Parathyroid adenoma (tissue), 2 donors: Measurements from ENCODE around the gene RMI1.
A peak's percentile ranks its signal among the peaks of the same experiment; 100 is the strongest.

Experiments
- H2AFZ ChIP-seq: fragments of 300-600 bp; sonication (generic); one replicate; pipeline ENCODE4 v1.7.0; 2017; ENCODE audit warnings: antibody characterized with exemption, mild to moderate bottlenecking
- H3K27ac ChIP-seq: fragments of 300-600 bp; sonication (generic); one replicate; pipeline ENCODE4 v1.7.0; 2017
- H3K27me3 ChIP-seq: fragments of 300-600 bp; sonication (generic); one replicate; pipeline ENCODE4 v1.7.0; 2017; ENCODE audit warnings: low read length; ENCODE audit not compliant: control insufficient read depth, insufficient read depth
- H3K36me3 ChIP-seq: fragments of 300-600 bp; sonication (generic); one replicate; pipeline ENCODE4 v1.7.0; 2017; ENCODE audit warnings: low read length; ENCODE audit not compliant: control insufficient read depth, insufficient read depth
- H3K4me1 ChIP-seq: fragments of 300-600 bp; sonication (generic); one replicate; pipeline ENCODE4 v1.7.0; 2017; ENCODE audit warnings: control low read depth
- H3K4me2 ChIP-seq: fragments of 300-600 bp; sonication (generic); one replicate; pipeline ENCODE4 v1.7.0; 2017; ENCODE audit warnings: low read length
- H3K4me3 ChIP-seq: fragments of 300-600 bp; sonication (generic); one replicate; pipeline ENCODE4 v1.7.0; 2017; ENCODE audit warnings: low read depth, low read length
- H3K79me2 ChIP-seq: fragments of 300-600 bp; sonication (generic); one replicate; pipeline ENCODE4 v1.7.0; 2017; ENCODE audit warnings: control low read depth
- H3K9ac ChIP-seq: fragments of 300-600 bp; sonication (generic); one replicate; pipeline ENCODE4 v1.7.0; 2017; ENCODE audit warnings: mild to moderate bottlenecking
- H3K9me3 ChIP-seq: fragments of 300-600 bp; sonication (generic); one replicate; pipeline ENCODE4 v1.7.0; 2017; ENCODE audit warnings: low read length; ENCODE audit not compliant: control insufficient read depth
- CTCF ChIP-seq: fragments of 300-600 bp; sonication (generic); IDR thresholded peaks from one replicate; pipeline ENCODE4 v1.7.0; 2017; ENCODE audit warnings: antibody characterized with exemption, mild to moderate bottlenecking
- donor health status: primary hyperparathyroidism.

The RMI1 gene

DNA sequence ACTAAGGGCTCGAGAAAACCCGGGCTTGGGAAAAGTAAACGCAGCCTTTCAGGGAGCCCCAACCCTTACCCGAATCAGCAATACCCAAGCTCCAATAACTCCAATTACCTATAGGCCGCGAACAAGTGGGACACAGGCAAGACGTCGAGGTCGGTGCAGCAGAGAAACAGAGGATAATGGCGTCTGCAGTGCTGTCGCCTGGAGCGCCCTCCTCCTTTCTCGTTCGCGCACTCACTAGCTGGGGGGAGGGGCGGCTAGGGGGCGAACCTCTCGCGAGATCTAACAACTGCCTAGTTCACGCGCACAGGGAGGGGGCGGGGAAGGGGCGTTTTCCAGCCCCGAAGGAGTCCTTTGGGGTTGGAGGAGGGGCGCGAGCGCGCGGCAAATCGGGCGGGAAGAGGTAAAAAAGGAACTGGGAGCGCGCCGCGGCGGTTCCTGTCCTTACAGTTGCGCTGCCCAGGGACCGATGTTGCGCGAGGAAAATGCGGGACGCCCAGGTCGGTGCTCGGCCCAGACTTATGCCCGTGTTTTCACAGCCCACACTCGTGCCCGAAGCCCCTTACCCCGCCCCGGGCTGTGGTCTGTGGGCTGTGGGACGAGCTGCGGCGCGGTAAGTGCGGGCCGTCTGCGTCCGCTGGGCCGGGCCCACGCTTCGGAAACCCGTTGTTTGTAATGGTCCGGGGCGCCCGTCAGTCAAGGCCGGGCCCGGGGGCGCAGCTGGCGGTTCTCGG, at the start of gene RMI1:
TSS of gene RMI1 (plus strand) at position 411 of the 731 bp plus-strand sequence. CDS start 20,182 bp downstream, outside the sequence.
- Histone ChIP-seq H3K4me3 (peak within 1 kb of the TSS; percentile 96), H3K79me2 (peaks cover 27% of the 10 kb centered on the region), H3K27me3 (no peaks in the 10 kb centered on the region), H3K36me3 (no peaks in the 10 kb centered on the region), H2AFZ (peak within 1 kb of the TSS; percentile 94), H3K9ac (peak within 1 kb of the TSS; percentile 92), H3K9me3 (no peaks in the 10 kb centered on the region), H3K27ac (peak within 1 kb of the TSS; percentile 100), H3K4me1 (peaks cover 3% of the 10 kb centered on the region), H3K4me2 (peak within 1 kb of the TSS; percentile 77)
- no peak for TF ChIP-seq CTCF

GRCh38 chr9:83930881-83931280, 49.7 kb upstream of the RMI1 start:
- Histone ChIP-seq H3K9ac (no peak overlapping the region), H3K79me2 (no peaks in the 10 kb centered on the region), H3K27ac (no peak overlapping the region), H3K4me1 (peaks cover 14% of the 10 kb centered on the region), H3K4me3 (no peak overlapping the region), H3K27me3 (no peaks in the 10 kb centered on the region), H3K4me2 (no peak overlapping the region), H2AFZ (no peak overlapping the region), H3K9me3 (no peaks in the 10 kb centered on the region), H3K36me3 (no peaks in the 10 kb centered on the region)
- TF ChIP-seq CTCF: no peak

DNA sequence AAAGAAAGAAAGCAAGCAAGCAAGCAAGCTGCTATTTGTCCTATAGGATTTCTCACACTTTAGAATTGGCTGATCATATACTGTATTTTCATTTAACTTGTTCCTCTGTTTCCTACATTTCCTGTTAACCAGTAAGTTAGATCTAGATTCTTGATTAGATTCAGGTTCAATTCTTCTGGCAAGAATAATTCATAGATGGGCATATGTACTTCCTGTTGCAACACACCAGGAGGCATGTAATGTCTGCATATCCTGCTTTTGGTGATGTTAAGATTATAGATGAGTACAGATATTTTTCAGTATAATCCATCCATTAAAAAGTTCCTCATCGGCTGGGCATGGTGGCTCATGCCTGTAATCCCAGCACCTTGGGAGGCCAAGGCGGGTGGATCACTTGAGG, 48.6 kb upstream of the RMI1 start:
- Histone ChIP-seq H3K4me1 (peaks cover 16% of the 10 kb centered on the region), H3K27ac (no peak overlapping the region), H3K9me3 (no peaks in the 10 kb centered on the region), H3K9ac (no peak overlapping the region), H2AFZ (no peak overlapping the region), H3K27me3 (no peaks in the 10 kb centered on the region), H3K79me2 (no peaks in the 10 kb centered on the region), H3K4me2 (no peak overlapping the region), H3K36me3 (no peaks in the 10 kb centered on the region), H3K4me3 (no peak overlapping the region)
- TF ChIP-seq CTCF: no peak

- Histone ChIP-seq H3K27me3 (no peaks in the 10 kb centered on the region), H3K27ac (no peak overlapping the region), H3K9ac (no peak overlapping the region), H3K36me3 (no peaks in the 10 kb centered on the region), H3K4me1 (peaks cover 16% of the 10 kb centered on the region), H3K9me3 (no peaks in the 10 kb centered on the region), H3K4me3 (no peak overlapping the region), H2AFZ (no peak overlapping the region), H3K4me2 (no peak overlapping the region), H3K79me2 (no peaks in the 10 kb centered on the region)
- no peak for TF ChIP-seq CTCF
These were observed 47.8 kb upstream of the RMI1 start for GRCh38 chr9:83932851-83933250.

DNA sequence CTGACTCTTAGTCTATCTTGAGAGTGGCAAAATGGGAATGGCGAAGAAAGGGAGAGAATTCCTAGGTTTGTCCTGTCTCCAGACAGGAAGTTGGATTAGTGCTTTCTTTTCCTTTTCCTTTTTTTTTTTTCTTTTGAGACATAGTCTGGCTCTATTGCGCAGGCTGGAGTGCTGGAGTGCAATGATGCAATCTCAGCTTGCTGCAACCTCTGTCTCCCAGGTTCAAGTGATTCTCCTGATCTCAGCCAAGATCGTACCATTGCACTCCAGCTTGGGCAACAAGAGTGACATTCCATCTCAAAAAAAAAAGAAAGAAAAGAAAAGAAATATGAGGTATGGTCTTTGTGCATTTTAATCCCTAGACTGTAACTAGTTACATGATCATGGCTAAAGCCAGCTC, 46.8 kb upstream of the RMI1 start:
- H3K36me3 ChIP-seq: no peaks in the 10 kb centered on the region
- no peak for TF ChIP-seq CTCF
- no peak overlapping the region for H3K4me3 ChIP-seq
- H3K79me2 ChIP-seq: no peaks in the 10 kb centered on the region
- no peaks in the 10 kb centered on the region for H3K27me3 ChIP-seq
- peak overlapping the region; percentile 51 for H2AFZ ChIP-seq
- no peak overlapping the region for H3K9ac ChIP-seq
- peak overlapping the region; percentile 89 for H3K27ac ChIP-seq
- peaks cover 16% of the 10 kb centered on the region for H3K4me1 ChIP-seq
- no peaks in the 10 kb centered on the region for H3K9me3 ChIP-seq
- H3K4me2 ChIP-seq: no peak overlapping the region
